Karpas-422 (cell line): ENCODE measurements around the gene PLXNB2. TPM values are rescaled to one million over a fixed set of nuclear protein-coding genes. Genes with fewer than 3 reads are reported as not detected.

Source experiments
- DNase-seq: peaks from one replicate; pipeline ENCODE4 v3.0.0-alpha.2; 2015
- H2AFZ ChIP-seq: fragments of 200-600 bp; sonication (generic); 2 replicates; pipeline ENCODE4 v1.6.1; 2014; ENCODE audit warnings: antibody characterized with exemption, low read length, mixed read lengths
- H3K27ac ChIP-seq: fragments of 200-600 bp; sonication (generic); 2 replicates; pipeline ENCODE4 v1.5.1; 2014; ENCODE audit warnings: mild to moderate bottlenecking, low read length, moderate library complexity
- H3K27me3 ChIP-seq: fragments of 200-600 bp; sonication (generic); 2 replicates; pipeline ENCODE4 v1.6.1; 2014; ENCODE audit warnings: low read length, mixed read lengths
- H3K36me3 ChIP-seq: fragments of 200-600 bp; sonication (generic); 2 replicates; pipeline ENCODE4 v1.6.1; 2014; ENCODE audit warnings: low read length, mixed read lengths; ENCODE audit not compliant: insufficient read depth
- H3K4me1 ChIP-seq: fragments of 200-600 bp; sonication (generic); 2 replicates; pipeline ENCODE4 v1.6.1; 2014; ENCODE audit warnings: mild to moderate bottlenecking, low read length, mixed read lengths
- H3K4me2 ChIP-seq: fragments of 200-600 bp; sonication (generic); 2 replicates; pipeline ENCODE4 v1.6.1; 2014; ENCODE audit warnings: low read length, low read depth, mild to moderate bottlenecking; ENCODE audit not compliant: poor library complexity, severe bottlenecking
- H3K4me3 ChIP-seq: fragments of 200-600 bp; sonication (generic); 2 replicates; pipeline ENCODE4 v1.5.1; 2014; ENCODE audit warnings: mild to moderate bottlenecking, antibody characterized with exemption, low read length, mixed read lengths
- H3K79me2 ChIP-seq: fragments of 200-600 bp; sonication (generic); 2 replicates; pipeline ENCODE4 v1.6.1; 2014; ENCODE audit warnings: mild to moderate bottlenecking, low read length, mixed read lengths
- H3K9ac ChIP-seq: fragments of 200-600 bp; sonication (generic); 2 replicates; pipeline ENCODE4 v1.6.0; 2014; ENCODE audit warnings: low read length
- H3K9me2 ChIP-seq: fragments of 200-600 bp; sonication (generic), shearing (Covaris generic); replicated peaks from 2 replicates; pipeline ENCODE4 v1.6.0; 2014; ENCODE audit warnings: mild to moderate bottlenecking, low read length, moderate library complexity; ENCODE audit not compliant: insufficient read depth
- H3K9me3 ChIP-seq: fragments of 300-700, 200-600 bp; sonication (generic); 2 replicates; pipeline ENCODE4 v1.6.1; 2014; ENCODE audit warnings: low read length, mixed read lengths
- H4K20me1 ChIP-seq: fragments of 200-600 bp; sonication (generic); 2 replicates; pipeline ENCODE4 v1.6.1; 2014; ENCODE audit warnings: mild to moderate bottlenecking, antibody characterized with exemption, low read length, low read depth; ENCODE audit not compliant: insufficient read depth
- total RNA-seq: library from RNA; depleted of rRNA; stranded (reverse); fragments of >200 nt; shearing (Covaris generic); gene quantifications from 2 replicates; pipeline ENCODE4 v1.2.3, GENCODE V29; 2014; ENCODE audit warnings: low replicate concordance

The PLXNB2 gene
- total RNA-seq, 1 experiment from 2014 or later = 2.6 TPM

DNA sequence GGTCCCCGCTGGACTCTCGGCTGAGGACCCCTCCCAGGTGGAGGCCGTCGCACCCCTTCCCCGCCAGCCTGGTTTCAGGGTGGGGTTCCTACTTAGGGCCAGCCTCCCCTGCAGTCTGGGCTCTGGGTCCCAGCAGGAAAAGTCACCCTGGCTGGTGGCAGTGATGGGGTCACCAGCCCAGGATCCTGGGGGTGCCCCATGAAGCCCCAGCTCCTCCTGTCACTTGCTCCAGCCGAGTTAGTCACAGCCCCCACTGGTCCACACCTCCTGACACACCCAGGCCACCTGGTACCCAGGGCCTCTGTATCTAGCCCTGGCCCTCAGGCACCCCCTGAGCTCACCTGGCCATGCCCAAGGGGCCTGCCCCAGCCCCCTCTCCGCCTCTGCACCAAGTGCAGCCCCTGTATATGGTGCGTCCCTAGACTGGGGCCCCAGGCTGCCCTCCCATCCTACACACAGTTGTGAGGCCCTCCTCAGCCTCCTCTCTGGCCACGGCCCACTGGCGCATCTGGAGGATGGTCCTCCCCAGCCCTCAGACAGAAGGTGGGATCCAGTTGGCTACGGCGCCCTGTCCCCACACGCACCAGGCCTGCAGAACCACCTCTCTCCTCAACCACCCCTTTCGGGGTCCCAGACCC lies 6.7 kb downstream of the PLXNB2 start:
- Histone ChIP-seq H3K9me3 (no peaks in the 10 kb centered on the region), H3K9ac (no peak overlapping the region), H3K27me3 (no peaks in the 10 kb centered on the region), H3K4me1 (peaks cover 45% of the 10 kb centered on the region), H3K36me3 (no peaks in the 10 kb centered on the region), H3K4me3 (no peak overlapping the region), H4K20me1 (peaks cover 22% of the 10 kb centered on the region; the same call in 1 of the 2 replicates), H3K9me2 (no peaks in the 10 kb centered on the region), H3K27ac (no peak overlapping the region), H2AFZ (no peak overlapping the region), H3K79me2 (no peaks in the 10 kb centered on the region), H3K4me2 (no peak overlapping the region)
- no peak for DNase-seq

DNA sequence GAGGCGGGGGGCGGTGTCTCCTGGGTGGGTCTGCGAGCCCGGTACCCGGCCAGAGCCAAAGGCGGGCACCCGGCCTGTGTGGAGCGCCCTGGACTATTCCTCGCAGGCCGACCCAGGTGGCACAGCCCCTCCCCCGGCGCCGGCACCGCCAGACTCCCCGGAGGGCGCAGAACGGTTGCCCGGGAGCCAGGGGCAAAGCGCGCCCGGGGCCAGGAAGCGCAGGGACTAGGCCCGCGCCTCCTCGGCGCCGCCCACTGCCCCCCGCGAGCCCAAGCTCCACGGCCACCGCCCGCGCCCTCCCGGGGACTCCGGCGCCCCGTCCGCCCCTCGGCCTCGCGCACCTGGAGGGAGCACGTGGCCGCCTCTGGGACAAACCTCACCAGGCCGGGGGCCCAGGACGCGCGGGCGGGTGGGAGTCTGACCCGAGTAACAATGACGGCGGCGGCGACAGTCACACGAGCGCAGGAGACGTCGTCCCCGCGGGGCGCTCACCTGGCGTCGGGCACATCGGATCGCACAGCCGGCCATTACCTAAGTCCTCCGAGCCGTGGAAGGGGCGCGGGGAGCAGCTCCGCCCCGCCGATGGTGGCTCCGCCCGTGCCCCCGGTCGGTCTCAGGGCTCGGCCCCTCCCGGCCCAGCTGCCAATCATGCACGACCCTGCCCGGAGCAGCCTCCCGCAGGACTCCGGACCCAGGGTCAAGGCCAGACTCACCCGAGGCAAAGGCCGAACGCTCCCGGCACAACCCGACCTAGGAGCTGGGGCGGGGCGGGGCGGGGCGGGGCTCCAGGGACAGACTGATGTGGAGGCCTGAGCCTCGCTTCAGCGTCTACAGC lies 7.4 kb downstream of the PLXNB2 start:
- H3K4me1 ChIP-seq = peaks cover 37% of the 10 kb centered on the region

DNA sequence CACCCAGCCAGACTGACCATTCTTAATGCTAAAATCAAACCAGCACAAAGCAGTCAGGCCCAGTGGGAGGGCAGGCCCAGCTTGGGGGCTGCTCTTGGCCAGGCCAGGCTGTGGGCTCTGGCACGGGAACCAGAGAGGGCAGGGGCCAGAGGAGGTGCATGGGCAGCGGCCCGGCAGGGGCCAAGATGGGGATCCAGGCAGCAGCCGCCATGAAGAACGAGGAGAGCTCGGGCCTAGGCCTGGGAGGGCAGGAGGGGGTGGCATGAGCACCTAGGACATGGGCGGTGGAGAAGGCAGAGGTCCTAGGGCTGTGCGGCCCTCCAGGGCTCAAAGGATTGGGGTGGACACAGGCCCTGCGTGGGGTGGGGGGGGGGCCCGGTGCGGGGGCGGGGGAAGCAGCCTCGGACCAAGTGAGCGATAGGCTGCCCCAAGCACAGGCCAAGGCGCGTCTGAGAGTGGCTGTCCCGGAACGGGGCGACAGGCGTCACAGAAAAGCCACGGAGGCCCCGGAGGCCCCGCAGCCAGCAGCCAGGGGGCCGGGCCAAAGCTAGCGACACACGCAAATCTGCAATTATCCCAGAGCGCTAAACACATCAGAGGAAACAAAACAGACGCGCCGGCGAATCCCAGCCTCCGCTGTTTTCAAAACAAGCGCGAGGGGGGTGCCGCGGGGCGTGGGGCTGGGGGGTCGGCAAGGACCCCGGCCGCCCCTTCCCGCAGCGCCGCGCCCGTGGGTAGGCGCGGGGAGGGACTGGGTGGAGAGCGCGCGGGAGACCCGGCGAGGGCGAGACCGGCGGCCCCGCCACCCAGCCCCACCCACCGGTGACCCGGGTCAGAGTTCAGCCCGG lies 8.3 kb downstream of the PLXNB2 start:
- no peaks in the 10 kb centered on the region for H3K27me3 ChIP-seq
- no peak overlapping the region for H3K4me3 ChIP-seq
- H3K79me2 ChIP-seq = no peaks in the 10 kb centered on the region
- H3K9me3 ChIP-seq = no peaks in the 10 kb centered on the region
- H3K36me3 ChIP-seq = no peaks in the 10 kb centered on the region
- no peak overlapping the region for H3K27ac ChIP-seq
- no peak overlapping the region for H3K9ac ChIP-seq
- no peak overlapping the region for H2AFZ ChIP-seq
- H3K9me2 ChIP-seq = no peaks in the 10 kb centered on the region
- peaks cover 23% of the 10 kb centered on the region; the same call in 1 of the 2 replicates for H4K20me1 ChIP-seq
- DNase-seq = no peak
- H3K4me2 ChIP-seq = no peak overlapping the region
- peaks cover 32% of the 10 kb centered on the region for H3K4me1 ChIP-seq

More for the DNA sequence above, 7.4 kb downstream of the PLXNB2 start:
- Histone ChIP-seq H3K4me2 (no peak overlapping the region), H3K9ac (no peak overlapping the region), H3K4me3 (no peak overlapping the region), H3K9me3 (no peaks in the 10 kb centered on the region), H3K36me3 (no peaks in the 10 kb centered on the region), H4K20me1 (peaks cover 16% of the 10 kb centered on the region; the same call in 1 of the 2 replicates), H3K27me3 (no peaks in the 10 kb centered on the region), H3K27ac (no peak overlapping the region), H3K9me2 (no peaks in the 10 kb centered on the region), H3K79me2 (no peaks in the 10 kb centered on the region), H2AFZ (no peak overlapping the region)
- DNase-seq = no peak

DNA sequence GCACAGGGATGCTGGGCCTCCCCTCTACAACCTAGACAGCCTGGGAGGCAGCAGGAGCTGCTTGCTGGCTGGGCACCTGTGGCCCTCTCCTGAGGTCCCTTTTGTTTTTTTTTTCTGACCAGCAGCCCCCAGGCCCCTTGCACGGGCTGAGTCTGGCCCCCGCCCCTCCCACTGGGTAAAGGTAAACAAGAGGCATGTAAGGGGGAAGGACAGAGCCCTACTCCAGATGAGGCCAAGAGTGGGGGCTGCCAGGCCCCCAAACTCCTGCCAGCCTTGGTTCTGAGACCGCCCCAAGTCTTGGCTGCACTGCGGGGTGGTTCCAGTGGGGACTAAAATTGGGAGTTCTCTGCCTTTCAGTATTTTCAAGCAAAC lies 9.2 kb downstream of the PLXNB2 start:
- Histone ChIP-seq H3K4me3 (no peak overlapping the region), H3K27me3 (no peaks in the 10 kb centered on the region), H3K4me2 (no peak overlapping the region), H3K9ac (no peak overlapping the region), H3K9me3 (no peaks in the 10 kb centered on the region), H2AFZ (no peak overlapping the region), H4K20me1 (peaks cover 25% of the 10 kb centered on the region; the same call in 1 of the 2 replicates), H3K9me2 (no peaks in the 10 kb centered on the region), H3K27ac (no peak overlapping the region), H3K79me2 (no peaks in the 10 kb centered on the region), H3K4me1 (peaks cover 32% of the 10 kb centered on the region), H3K36me3 (no peaks in the 10 kb centered on the region)
- DNase-seq = no peak

DNA sequence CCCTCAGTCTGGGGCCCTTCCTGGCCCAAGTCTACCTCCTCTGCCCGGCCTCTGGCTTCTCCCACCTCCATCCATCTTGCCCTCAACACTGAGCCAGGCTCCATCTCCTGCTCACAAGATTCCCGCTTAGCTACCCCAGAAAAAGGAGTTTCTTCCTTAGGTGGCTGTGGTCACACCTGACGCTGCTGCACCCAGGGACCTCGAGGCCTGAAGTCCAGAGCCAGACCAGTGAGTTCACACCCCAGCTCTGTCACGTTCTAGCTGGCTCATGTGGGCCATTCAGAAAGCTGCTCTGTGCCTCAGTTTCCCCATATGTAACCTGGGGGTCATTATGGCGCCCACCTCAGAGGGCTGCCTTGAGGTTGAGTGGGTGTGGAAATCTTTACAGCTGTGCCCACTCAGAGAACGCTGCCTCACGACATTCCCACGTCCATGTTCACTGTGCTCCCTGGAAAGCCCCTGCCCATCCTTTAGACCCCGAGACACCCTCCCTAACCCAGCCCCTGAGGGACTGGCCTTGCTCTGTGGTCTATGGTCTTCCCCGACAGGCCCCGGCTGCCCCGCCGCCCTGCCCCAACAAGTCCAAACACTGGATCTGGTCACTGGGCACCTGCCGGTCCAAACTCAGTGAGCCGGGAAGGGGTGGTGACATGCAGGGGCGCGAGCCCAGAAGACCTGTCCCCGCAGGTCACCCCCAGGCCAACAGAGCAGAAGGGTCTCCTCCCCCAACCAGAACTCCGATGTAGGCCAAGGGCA lies 9.8 kb downstream of the PLXNB2 start:
- Histone ChIP-seq H3K79me2 (no peaks in the 10 kb centered on the region), H3K27ac (no peak overlapping the region), H3K36me3 (no peaks in the 10 kb centered on the region), H3K9me2 (no peaks in the 10 kb centered on the region), H3K9me3 (no peaks in the 10 kb centered on the region), H2AFZ (no peak overlapping the region), H3K27me3 (no peaks in the 10 kb centered on the region), H3K9ac (no peak overlapping the region), H3K4me1 (peaks cover 34% of the 10 kb centered on the region), H4K20me1 (peaks cover 19% of the 10 kb centered on the region; the same call in 1 of the 2 replicates), H3K4me2 (no peak overlapping the region), H3K4me3 (no peak overlapping the region)
- no peak for DNase-seq

DNA sequence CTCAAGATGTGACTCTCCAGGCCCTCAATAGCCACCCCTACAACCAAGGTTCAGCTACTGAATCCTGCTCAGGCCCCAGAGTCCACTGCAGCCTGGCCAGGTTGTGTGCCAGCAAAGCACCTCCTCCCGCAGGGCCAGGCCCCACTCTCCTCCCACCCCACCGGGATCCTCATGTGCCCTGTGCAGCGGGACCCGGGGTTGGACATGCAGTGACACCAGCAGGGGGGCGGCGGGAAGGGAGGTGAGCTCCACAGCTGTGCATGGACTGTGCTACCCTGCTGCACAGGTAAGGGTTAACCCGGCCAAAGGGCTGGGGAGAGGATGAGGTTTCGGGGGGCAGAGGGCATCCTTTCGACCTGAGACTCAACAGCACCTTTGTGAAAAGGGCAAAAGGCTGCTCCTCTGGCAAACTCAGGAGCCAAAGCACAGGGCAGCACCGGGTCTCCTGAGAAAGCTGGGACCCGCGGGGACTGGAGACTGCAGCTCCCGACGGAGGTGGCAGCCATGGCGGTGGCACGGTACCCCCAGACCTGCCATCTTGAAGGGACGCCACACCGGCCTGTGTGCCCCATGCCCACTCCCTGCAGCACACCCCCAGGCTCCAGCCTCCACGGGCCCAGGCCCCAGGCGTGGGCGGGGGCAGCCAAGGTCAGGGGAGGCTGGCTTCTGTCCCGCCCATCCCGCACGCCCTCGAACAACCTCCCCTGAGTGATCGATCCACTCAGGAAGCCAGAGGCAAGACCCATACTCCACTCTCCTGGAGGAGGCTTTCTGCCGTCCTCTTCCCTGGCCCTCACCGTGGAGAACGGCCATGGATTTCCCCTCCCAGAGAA lies 10.6 kb downstream of the PLXNB2 start:
- Histone ChIP-seq H3K79me2 (no peaks in the 10 kb centered on the region), H4K20me1 (peaks cover 16% of the 10 kb centered on the region; the same call in 1 of the 2 replicates)

DNA sequence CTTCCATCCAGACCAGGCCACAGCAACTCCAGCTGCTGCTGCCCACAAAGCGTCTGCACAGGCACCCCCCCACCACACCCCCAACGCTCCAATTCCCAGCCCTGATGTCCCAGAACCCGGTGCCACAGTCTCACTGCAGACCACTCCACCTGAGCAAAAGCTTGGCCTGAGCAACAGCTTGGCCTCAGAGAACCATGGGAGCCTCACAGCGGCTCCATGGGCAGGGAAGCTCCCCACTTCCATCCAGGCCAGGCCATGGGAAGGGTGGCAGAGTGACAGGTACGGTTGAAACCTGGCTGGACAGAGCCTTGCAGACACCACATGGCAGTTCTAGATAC lies 13.2 kb downstream of the PLXNB2 start:
- no peaks in the 10 kb centered on the region for H3K9me3 ChIP-seq
- H4K20me1 ChIP-seq = peaks cover 30% of the 10 kb centered on the region; the same call in 1 of the 2 replicates
- no peak overlapping the region for H3K27ac ChIP-seq
- H3K79me2 ChIP-seq = no peaks in the 10 kb centered on the region
- no peaks in the 10 kb centered on the region for H3K27me3 ChIP-seq
- peak overlapping the region; percentile 41 for H3K4me2 ChIP-seq
- H2AFZ ChIP-seq = no peak overlapping the region
- H3K9me2 ChIP-seq = no peaks in the 10 kb centered on the region
- DNase-seq = no peak
- H3K4me1 ChIP-seq = peaks cover 33% of the 10 kb centered on the region
- no peaks in the 10 kb centered on the region for H3K36me3 ChIP-seq
- peak overlapping the region; percentile 24; the same call in 1 of the 2 replicates for H3K9ac ChIP-seq
- H3K4me3 ChIP-seq = no peak overlapping the region

More for the DNA sequence above, 10.6 kb downstream of the PLXNB2 start:
- H3K4me3 ChIP-seq = no peak overlapping the region
- H3K4me1 ChIP-seq = peaks cover 37% of the 10 kb centered on the region
- H3K9me3 ChIP-seq = no peaks in the 10 kb centered on the region
- no peak overlapping the region for H3K9ac ChIP-seq
- DNase-seq = no peak
- H3K36me3 ChIP-seq = no peaks in the 10 kb centered on the region
- H3K27me3 ChIP-seq = no peaks in the 10 kb centered on the region
- no peak overlapping the region for H3K27ac ChIP-seq
- H3K9me2 ChIP-seq = no peaks in the 10 kb centered on the region
- H3K4me2 ChIP-seq = no peak overlapping the region
- H2AFZ ChIP-seq = no peak overlapping the region
